ENCODE results near the gene SDR42E2. TPM values are rescaled to one million over a fixed set of nuclear protein-coding genes. Genes with fewer than 3 reads are reported as not detected.

The SDR42E2 gene
- total RNA-seq, 2 donors from 2014 or later: not detected

GRCh38 chr16:22177968-22178930 is 15.9 kb downstream of the SDR42E2 start:
- no peak for DNase-seq
- H3K36me3 ChIP-seq: no peaks in the 10 kb centered on the region
- no peak overlapping the region for H3K27ac ChIP-seq
- H3K9ac ChIP-seq (ENCODE audit: low read depth in 2 of 2, low read length in 2 of 2): no peak overlapping the region
- no peak for TF ChIP-seq CTCF (IDR thresholded peaks at IDR 0.05)
- H3K4me1 ChIP-seq: no peaks in the 10 kb centered on the region
- H3K27me3 ChIP-seq: no peaks in the 10 kb centered on the region
- H3K4me3 ChIP-seq: no peak overlapping the region
- intact Hi-C loops (cut with DNase I): no loop called here
- no peaks in the 10 kb centered on the region for H3K9me3 ChIP-seq

- Histone ChIP-seq H3K36me3 (no peaks in the 10 kb centered on the region), H3K9ac (ENCODE audit: low read depth in 2 of 2, low read length in 2 of 2) (no peak overlapping the region), H3K27ac (no peak overlapping the region), H3K4me3 (no peak overlapping the region), H3K4me1 (no peaks in the 10 kb centered on the region), H3K27me3 (no peaks in the 10 kb centered on the region), H3K9me3 (no peaks in the 10 kb centered on the region)
- no peak for TF ChIP-seq CTCF (IDR thresholded peaks at IDR 0.05)
- no peak for DNase-seq
- intact Hi-C loops (cut with DNase I): no loop called here
These were observed 19.1 kb downstream of the SDR42E2 start for GRCh38 chr16:22181426-22181825.

GRCh38 chr16:22181843-22182242 is 19.5 kb downstream of the SDR42E2 start:
- TF ChIP-seq CTCF (IDR thresholded peaks at IDR 0.05): no peak
- Histone ChIP-seq H3K9ac (ENCODE audit: low read depth in 2 of 2, low read length in 2 of 2) (no peak overlapping the region), H3K4me1 (no peaks in the 10 kb centered on the region), H3K4me3 (no peak overlapping the region), H3K27ac (no peak overlapping the region), H3K27me3 (no peaks in the 10 kb centered on the region), H3K9me3 (no peaks in the 10 kb centered on the region), H3K36me3 (no peaks in the 10 kb centered on the region)
- no peak for DNase-seq
- intact Hi-C loops (cut with DNase I): no loop called here

- no peaks in the 10 kb centered on the region for H3K27me3 ChIP-seq
- no peak overlapping the region for H3K27ac ChIP-seq
- no peaks in the 10 kb centered on the region for H3K36me3 ChIP-seq
- no peak overlapping the region for H3K4me3 ChIP-seq
- TF ChIP-seq CTCF (IDR thresholded peaks at IDR 0.05): no peak
- no peaks in the 10 kb centered on the region for H3K9me3 ChIP-seq
- no peak overlapping the region for H3K9ac ChIP-seq (ENCODE audit: low read depth in 2 of 2, low read length in 2 of 2)
- H3K4me1 ChIP-seq: no peaks in the 10 kb centered on the region
- intact Hi-C loops (cut with DNase I): no loop called here
- no peak for DNase-seq
These were observed 21.0 kb downstream of the SDR42E2 start for GRCh38 chr16:22183335-22183734.

GRCh38 chr16:22183901-22184614 is 21.8 kb downstream of the SDR42E2 start:
- no peak for DNase-seq
- Histone ChIP-seq H3K9me3 (no peaks in the 10 kb centered on the region), H3K4me3 (no peak overlapping the region), H3K36me3 (no peaks in the 10 kb centered on the region), H3K27ac (no peak overlapping the region), H3K27me3 (no peaks in the 10 kb centered on the region), H3K4me1 (peaks cover 5% of the 10 kb centered on the region), H3K9ac (ENCODE audit: low read depth in 2 of 2, low read length in 2 of 2) (no peak overlapping the region)
- no peak for TF ChIP-seq CTCF (IDR thresholded peaks at IDR 0.05)
- intact Hi-C loops (cut with DNase I): no loop called here

Data from colonic mucosa (tissue), 4 donors.